Measurements from ENCODE around the gene METAP2.

The METAP2 gene

DNA sequence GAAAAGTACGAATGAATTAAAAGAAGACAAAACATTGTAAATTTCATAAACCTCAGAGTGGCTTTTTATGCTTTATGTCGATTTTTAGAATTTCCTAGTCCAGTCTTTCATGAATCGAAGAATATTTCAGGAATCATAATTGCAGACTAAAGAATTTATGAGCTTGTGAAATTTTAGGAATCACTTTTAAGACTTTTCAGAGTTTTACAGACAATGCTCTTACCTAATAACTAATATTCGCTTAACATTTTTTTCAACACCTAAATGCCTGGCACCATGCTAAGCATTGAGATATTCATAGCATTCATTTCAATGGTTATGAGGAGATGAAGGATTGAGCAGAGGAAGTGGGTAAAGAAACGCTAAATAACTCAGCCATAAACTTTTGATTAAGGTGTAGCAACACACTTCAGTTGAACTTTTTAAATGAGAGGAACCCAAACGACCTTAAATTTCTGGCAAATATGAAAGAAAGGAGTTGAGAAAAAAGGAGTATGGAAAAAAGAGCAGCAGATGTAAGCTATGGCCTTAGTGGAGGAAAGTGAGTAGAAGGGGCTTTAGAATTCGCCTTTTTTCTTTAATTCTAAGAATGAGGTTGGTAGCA, 78.1 kb downstream of the METAP2 start:
- DNase-seq: no peak

- DNase-seq: no peak
Measured at GRCh38 chr12:95553197-95553943, 79.4 kb downstream of the METAP2 start.

DNA sequence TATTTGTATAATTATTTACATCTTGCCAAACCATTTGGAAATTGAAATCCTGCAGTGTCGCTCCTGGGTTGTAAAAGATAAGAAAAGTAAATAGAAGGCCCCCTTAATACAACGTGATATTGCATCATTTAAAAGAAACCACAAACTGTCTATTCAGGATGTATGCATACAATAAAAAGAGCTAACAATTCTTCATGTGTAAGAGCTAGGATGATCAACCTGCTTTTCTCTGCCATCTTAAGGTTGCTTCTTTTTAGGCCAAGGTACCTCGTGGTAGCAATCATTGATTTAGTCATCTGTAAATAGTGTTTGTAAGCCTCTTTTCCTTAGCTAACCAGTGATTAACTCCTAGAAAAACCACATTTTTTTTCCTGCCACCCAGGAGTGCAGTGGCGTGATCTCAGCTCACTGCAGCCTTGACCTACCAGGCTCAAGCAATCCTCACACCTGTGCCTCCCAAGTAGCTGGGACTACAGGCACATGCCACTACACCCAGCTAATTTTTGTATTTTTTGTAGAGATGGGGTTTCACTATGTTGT, 80.7 kb downstream of the METAP2 start:
- DNase-seq: no peak

GRCh38 chr12:95557625-95558024, 83.7 kb downstream of the METAP2 start:
- DNase-seq: no peak
